Glutamatergic neuron (in vitro differentiated cells): Measurements from ENCODE around the gene HACD4. TPM values are rescaled to one million over a fixed set of nuclear protein-coding genes. Genes with fewer than 3 reads are reported as not detected.

Experiments used
- DNase-seq: peaks from one replicate; pipeline ENCODE4 v3.0.0; 2022
- H3K27ac Mint-ChIP-seq: one replicate; pipeline ENCODE4 v1.8.0; 2020; ENCODE audit warnings: mild to moderate bottlenecking, mixed read lengths, inconsistent platforms; ENCODE audit not compliant: unreplicated experiment
- H3K27me3 Mint-ChIP-seq: one replicate; pipeline ENCODE4 v1.8.0; 2020; ENCODE audit warnings: mild to moderate bottlenecking, moderate library complexity, mixed read lengths, inconsistent platforms; ENCODE audit not compliant: unreplicated experiment
- H3K36me3 Mint-ChIP-seq: one replicate; pipeline ENCODE4 v1.8.0; 2020; ENCODE audit warnings: mild to moderate bottlenecking, mixed read lengths, inconsistent platforms; ENCODE audit not compliant: unreplicated experiment
- H3K4me1 Mint-ChIP-seq: one replicate; pipeline ENCODE4 v1.8.0; 2020; ENCODE audit warnings: mild to moderate bottlenecking, low read depth, mixed read lengths, inconsistent platforms; ENCODE audit not compliant: unreplicated experiment
- H3K4me3 Mint-ChIP-seq: one replicate; pipeline ENCODE4 v1.8.0; 2020; ENCODE audit warnings: mild to moderate bottlenecking, mixed read lengths, inconsistent platforms; ENCODE audit not compliant: unreplicated experiment
- H3K9me3 Mint-ChIP-seq: one replicate; pipeline ENCODE4 v1.8.0; 2020; ENCODE audit warnings: mild to moderate bottlenecking, moderate library complexity, mixed read lengths, inconsistent platforms; ENCODE audit not compliant: unreplicated experiment
- CTCF ChIP-seq: fragments of 200-600 bp; sonication (generic); IDR thresholded peaks from one replicate; pipeline ENCODE4 v1.5.0; 2021; ENCODE audit not compliant: partially characterized antibody, unreplicated experiment
- total RNA-seq: library from RNA; stranded (reverse); fragmentation: NEBNext Ultra II Directional; extraction: Animal tissue kit (Norgen Biotek cat#: 25700); gene quantifications from one replicate; pipeline ENCODE4 v1.2.1, GENCODE V29; 2021; ENCODE audit not compliant: unreplicated experiment

HACD4 gene
- total RNA-seq, 1 donor from 2014 or later, result 0.10 TPM

GRCh38 chr9:21002040-21002439 lies 29.4 kb downstream of the HACD4 start:
- no peak for DNase-seq
- Mint-ChIP-seq H3K9me3 (no peaks in the 10 kb centered on the region), H3K4me3 (no peak overlapping the region), H3K27me3 (no peaks in the 10 kb centered on the region), H3K36me3 (peaks cover 20% of the 10 kb centered on the region), H3K27ac (no peak overlapping the region), H3K4me1 (no peaks in the 10 kb centered on the region)
- TF ChIP-seq CTCF, result no peak

DNA sequence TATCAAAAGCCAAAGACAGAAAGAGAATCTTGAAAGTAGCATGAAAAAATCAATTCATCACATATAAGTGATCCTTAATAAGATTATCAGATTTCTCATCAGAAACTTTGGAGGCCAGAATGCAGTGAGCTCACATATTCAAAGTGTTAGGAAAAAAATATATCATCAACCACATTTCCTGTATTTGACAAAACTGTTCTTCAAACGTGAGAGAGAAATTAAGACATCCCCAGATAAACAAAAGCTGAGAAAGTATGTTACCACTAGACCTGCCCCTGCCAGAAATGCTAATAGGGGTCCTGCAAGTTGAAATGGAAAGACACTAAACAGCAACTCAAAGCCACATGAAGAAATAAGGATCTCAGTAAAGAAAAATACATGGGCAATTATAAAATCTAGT lies 29.9 kb downstream of the HACD4 start:
- no peaks in the 10 kb centered on the region for H3K9me3 Mint-ChIP-seq
- peaks cover 20% of the 10 kb centered on the region for H3K36me3 Mint-ChIP-seq
- no peak for DNase-seq
- no peak overlapping the region for H3K27ac Mint-ChIP-seq
- TF ChIP-seq CTCF, result no peak
- no peaks in the 10 kb centered on the region for H3K4me1 Mint-ChIP-seq
- no peaks in the 10 kb centered on the region for H3K27me3 Mint-ChIP-seq
- H3K4me3 Mint-ChIP-seq, result no peak overlapping the region

DNA sequence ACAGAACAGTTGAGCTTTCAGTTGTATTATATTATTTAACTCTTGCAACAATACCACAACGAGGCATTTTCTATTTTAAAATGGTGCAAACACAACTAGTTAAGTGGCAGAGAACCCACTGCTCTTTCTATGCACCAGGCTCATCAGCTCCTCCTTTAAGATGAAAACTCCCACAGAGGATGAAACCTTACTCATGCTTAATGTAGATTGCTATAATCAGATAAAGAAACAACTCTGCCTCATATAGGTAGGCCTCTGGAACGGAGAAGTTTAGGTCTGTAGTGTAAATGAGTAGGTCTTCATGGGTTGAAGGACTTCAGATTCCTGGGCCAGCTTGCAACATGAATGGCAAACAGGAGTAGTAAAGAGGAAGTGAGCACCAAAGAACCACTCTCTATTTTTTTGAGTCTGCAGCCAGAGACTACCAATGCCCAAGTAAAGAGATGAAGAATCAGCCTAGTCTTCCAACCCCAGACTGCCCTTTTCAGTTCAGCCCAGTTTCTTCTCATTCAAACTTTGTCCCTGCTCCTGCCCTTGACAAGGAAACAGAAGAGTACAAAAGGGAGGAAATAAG lies 33.9 kb downstream of the HACD4 start:
- H3K4me1 Mint-ChIP-seq, result peaks cover 11% of the 10 kb centered on the region
- H3K27ac Mint-ChIP-seq, result no peak overlapping the region
- TF ChIP-seq CTCF, result no peak
- no peak overlapping the region for H3K4me3 Mint-ChIP-seq
- no peak for DNase-seq
- H3K36me3 Mint-ChIP-seq, result peaks cover 14% of the 10 kb centered on the region
- no peaks in the 10 kb centered on the region for H3K9me3 Mint-ChIP-seq
- H3K27me3 Mint-ChIP-seq, result no peaks in the 10 kb centered on the region

DNA sequence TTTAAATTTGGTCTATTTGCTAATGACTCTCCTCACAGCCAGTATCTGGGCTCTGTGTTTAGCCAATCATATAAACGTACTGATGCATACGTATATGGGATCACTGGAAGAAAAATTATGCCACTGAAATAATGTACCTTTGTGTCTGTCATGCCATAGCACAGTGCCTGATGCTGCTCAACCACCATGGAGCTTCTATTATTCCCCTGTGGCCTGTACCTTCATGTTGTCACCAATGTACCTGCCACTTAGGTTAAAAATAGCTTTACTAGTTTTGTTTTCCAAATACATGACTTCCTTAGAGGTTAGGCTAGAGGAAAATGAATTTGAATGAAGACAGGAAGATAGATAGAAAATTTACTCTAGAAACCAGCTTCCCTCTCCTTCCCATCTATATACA lies 34.6 kb downstream of the HACD4 start:
- Mint-ChIP-seq H3K27ac (no peak overlapping the region), H3K4me3 (no peak overlapping the region), H3K27me3 (no peaks in the 10 kb centered on the region), H3K9me3 (no peaks in the 10 kb centered on the region), H3K4me1 (peaks cover 11% of the 10 kb centered on the region), H3K36me3 (peaks cover 13% of the 10 kb centered on the region)
- no peak for DNase-seq
- no peak for TF ChIP-seq CTCF

GRCh38 chr9:20995616-20996015 lies 35.8 kb downstream of the HACD4 start:
- TF ChIP-seq CTCF, result no peak
- Mint-ChIP-seq H3K4me1 (peaks cover 11% of the 10 kb centered on the region), H3K27me3 (no peaks in the 10 kb centered on the region), H3K9me3 (peaks cover 1% of the 10 kb centered on the region), H3K27ac (no peak overlapping the region), H3K36me3 (peaks cover 5% of the 10 kb centered on the region), H3K4me3 (no peak overlapping the region)
- no peak for DNase-seq
